Stimulated activated CD8-positive, alpha-beta memory T cell treated with anti-CD3 and anti-CD28 coated beads, Interleukin-15, amount 100 ng/mL, for 1 hour (primary cell): ENCODE measurements around the gene DNAJC16.
"Not testable (repeated sequence)": the region's sequence is repeated elsewhere in the genome, so short reads cannot be mapped to it uniquely, and the experiment has no call there.

ENCODE experiments used
- DNase-seq: peaks from one replicate; pipeline ENCODE4 v3.0.0-alpha.2; 2020; ENCODE audit warnings: low read depth

Gene DNAJC16

DNA sequence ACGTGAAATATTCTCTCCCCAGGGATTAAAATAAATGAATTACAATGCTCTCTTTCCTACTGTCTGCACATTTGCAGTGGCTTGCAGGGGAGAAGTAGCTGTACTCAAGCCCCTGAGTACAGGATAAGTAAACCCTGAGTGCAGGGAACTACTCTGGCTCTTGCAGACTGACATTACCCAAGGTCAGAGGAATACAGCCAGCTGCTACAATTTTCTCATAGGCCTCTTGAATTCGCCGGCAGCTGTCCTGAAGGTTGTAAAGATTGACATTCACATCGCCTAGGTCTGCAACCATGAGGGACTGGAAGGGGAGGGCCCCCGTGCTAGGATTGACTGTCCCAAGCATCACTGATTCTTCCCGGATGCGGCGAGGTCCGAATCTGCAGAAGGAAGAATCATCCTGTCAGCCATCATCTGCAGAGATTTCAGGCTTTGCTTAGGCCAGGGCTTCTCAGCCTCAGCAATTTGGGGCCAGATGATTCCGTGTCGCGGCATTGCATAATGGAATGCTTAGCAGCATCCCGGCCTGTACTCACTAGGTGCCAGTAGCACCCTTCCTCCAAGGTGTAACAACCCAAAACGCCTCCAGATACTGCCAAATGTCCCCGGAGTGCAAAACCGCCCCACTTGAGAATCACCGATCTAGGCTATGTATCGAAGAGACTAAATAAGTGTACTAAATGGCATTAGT is 56.5 kb downstream of the DNAJC16 start:
- no peak for DNase-seq

DNA sequence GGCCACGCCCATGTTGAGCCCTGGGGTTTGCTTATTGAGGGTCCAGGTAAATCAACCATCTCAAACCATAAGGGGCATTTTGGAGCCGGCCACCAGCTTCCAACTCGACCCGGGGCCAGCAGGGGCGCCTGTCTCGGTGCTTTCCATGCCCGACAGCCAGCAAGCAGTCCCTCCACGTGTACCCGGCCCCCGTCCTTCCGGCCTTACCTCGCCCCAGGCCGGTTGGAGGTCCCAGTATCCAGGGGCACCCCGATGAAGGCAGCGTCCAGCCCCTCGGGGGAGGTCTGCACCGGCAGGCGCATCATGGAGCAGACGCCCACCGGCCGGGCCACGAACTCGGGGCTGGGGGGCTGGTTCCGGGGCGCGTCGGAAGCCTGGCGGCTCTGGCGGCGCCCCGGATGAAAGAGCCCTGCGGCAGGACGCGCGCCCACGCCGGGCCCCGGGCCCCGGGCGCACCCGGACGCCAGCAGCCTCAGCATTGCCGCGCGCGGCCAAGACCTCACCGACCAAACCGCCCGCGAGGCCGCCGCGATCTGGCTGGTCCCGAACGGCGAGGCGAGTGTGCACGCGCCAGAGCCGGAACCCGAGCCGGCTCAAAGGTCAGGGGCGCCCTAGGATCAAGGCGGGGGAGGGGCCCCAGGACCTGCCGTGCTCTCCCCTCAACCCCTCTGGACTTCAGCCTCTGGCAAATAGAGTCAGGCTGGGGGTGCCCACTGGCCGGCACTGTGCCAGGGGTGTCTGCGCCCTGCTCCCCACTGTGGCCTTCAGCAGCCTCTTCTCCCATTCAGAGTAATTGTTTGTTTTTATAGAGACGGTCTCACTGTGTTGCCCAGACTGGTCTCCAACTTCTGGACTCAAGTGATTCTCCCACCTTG is 58.1 kb downstream of the DNAJC16 start, which contains the start of gene AGMAT:
AGMAT (minus strand) TSS at position 563 of the 875 bp plus-strand sequence; CDS start at position 479, 84 bp downstream.
- DNase-seq: peak; percentile 24

DNA sequence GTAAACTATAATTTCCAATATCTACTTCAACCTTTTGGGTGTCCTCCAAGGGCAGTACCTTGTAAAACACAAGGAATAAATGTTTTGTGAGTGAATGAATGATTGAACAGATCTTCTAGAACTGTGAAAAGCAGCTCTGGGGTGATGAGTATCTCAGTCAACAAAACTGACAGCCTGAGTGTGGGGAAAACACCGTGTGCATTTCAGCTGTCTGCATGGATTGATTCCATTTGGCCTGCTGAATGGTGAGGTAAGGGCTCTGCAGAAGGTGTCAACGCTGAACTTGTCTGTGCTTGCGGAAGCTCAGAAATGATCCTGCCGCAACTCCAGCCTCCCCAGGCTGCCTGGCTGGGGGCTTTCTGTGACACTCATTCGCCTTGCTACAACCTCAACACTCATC is 65.6 kb downstream of the DNAJC16 start:
- no peak for DNase-seq

DNA sequence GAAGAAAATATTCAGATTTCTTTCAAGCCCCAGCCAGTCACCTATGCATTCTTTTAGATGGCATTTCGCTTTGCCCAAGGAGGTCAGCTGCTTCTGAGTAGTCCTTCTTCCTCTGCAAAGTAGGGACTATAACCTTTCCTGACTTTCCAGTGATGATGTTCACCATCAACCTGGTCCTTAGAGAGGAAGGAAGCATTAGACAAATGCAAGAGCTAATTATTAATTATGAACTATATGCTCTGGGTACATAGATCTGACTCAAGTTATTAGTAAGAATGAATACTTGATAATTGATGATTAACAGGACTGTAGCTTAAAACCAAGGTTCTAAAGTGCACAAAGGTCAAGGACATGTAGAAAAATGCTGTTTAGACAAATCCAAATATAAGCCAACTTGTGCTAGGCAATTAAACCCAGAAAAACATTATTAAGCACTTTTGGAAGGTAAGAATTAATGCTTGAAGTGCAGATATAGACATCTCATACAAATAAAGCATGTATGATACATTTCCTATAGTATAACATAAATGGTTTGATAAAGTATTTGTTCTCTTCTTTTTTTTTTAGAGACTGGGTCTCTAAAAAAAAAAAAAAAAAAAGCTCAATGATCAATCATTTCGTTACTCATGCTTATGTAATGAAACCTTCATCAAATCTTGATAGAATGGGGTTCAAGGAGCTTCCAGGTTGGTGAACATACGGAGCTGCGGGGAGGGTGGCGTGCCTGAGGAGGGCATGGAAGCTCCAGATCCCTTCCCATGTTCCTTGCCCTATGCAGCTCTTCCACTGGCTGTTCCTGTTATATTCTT is 69.4 kb downstream of the DNAJC16 start:
- DNase-seq: no peak

DNA sequence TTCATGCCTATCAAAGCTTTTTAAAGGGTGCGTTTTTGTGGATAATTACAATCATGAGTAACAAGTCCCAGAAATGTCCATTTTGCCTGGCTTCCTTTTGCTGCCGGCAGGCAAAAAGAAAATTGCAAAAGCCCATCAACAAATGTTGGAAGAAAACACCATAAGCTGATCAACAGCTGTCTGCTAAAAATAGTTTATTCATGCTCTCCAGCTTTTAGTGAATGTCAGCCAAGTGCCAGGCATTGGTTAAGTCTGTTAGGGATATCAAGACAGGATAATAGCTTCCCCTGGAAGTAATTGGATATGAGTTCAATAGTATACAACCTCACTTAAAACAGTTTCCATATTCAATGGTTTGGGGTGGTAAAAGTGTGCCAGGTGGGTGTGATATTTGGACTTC is 71.8 kb downstream of the DNAJC16 start:
- DNase-seq: no peak

DNA sequence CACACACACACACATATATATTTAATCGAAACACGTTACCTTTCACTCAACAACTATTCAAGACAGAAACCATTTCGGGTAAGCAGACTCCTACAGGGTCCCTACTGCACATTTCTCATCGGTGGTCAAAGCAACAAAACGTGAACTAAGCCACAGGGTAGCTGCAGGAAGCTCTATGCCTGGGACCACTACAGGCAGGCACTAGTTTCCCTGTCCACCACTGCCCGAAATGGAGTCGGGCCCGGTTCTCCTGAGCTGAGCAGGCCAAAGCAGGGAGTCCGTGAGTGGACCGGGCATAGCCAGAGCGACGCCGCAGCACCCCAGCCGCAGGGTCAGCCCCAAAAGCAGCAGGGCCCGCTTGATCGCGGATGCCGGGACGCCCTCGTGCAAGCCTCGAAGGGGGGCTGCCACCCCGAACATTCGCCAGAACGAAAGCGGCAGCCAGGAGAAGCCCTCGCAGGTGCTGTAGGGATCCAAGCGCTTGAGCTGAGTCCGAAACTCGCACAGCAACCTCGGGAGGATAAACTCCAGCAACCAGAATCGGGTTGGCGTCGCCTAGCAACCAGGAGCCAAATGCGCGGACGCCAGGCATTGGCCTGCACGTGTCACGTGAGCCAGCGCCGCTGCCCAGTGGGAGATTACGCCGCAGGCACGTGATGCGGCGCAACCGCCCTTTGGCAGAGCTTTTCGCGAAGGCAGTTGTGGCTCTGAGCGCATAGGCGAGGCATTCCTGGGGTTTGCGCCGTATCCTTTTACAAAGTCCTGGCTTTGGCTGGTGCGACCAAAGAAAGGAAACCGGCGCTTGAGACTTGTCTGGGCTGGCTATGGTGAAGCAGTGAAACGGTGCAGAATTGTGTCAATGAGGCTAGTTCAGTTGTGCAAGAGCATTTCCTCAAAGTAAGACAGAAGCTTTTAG is 76.7 kb downstream of the DNAJC16 start:
- DNase-seq: peak; percentile 86

DNA sequence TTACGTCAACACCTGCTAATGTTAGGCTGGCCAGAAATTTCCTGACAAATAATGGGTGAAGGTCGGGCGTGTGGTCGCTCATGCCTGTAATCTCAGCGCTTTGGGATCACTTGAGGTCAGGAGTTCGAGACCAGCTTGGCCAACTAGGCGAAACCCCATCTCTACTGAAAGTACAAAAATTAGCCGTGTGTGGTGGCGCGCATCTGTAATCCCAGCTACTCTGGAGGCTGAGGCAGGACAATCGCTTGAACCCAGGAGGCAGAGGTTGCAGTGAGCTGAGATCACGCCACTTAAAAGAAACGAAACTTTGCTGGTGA is 77.3 kb downstream of the DNAJC16 start:
- DNase-seq: not testable (repeated sequence)

DNA sequence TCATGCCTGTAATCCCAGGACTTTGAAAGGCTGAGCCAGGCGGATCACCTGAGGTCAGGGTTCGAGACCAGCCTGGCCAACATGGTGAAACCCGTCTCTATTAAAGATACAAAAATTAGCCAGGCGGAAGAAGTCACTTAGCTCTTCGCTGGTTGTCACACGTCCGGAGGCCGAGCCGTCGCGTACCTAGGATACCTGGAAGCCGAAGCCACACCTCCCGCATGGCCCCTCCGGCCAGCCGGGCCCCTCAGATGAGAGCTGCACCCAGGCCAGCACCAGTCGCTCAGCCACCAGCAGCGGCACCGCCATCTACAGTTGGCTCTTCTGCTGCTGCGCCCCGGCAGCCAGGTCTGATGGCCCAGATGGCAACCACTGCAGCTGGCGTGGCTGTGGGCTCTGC is 77.8 kb downstream of the DNAJC16 start:
- DNase-seq: not testable (repeated sequence)

DNA sequence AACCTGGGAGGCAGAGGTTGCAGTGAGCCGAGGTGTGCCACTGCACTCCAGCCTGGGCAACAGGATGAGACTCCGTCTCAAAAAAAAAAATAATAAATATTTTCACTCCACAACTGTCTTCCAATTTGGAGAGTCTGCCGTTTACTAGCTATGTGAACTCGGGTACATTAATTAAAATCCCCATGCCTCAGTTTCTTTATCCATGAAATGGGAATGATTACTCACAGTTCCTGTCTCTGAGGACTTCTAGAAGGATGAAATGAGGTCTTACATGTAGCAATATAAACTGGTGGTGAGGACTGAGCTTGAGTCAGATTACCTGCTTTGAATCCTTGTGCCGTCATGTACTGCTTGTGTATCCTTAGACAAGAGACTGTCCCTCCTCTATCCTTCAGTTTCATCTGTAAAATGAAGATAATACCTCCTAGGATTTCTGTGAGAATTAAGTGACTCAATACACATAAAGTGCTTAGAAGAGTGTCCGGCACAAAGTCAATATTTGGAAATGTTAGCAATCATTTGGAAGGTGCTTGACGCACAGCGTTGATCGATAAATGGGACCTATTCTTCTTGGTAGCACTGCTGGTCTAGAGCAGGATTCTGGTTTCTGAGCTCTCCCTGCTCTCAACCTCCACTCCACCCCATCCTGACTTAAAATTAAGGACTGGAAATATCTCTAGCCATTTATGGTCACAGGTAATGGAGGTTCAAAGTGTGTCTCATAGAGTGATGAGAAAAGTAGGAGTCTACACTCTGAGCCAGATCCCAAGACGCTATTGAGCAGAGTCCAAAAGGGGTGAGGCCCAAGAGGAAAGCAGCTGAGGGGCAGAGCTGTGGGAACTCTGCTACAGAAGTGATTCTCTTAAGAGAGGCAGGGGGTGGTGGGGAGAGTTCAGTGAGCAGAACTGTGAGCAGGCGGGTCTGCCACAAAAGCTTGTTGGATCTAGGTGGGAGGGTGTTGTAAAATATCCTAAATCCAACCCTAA is 79.0 kb downstream of the DNAJC16 start:
- DNase-seq: no peak

DNA sequence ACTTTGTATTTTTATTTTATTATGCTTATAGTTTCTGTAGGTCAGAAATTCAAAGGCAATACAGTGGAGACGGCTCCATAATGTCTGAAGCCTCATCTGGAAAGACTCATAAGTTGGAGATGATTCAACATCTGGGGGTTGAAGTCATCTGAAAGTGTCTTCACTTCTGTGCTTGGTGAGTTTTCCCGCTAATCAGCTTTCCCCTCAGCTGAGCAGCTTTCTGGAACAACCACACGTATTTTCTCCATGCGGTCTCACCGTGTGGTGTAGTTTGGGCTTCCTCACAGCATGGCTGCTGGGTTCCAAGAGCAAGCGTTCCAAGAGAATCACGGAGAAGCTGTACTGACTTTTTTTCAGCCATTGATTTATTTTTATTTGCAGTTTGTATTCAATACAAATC is 83.0 kb downstream of the DNAJC16 start:
- no peak for DNase-seq

DNA sequence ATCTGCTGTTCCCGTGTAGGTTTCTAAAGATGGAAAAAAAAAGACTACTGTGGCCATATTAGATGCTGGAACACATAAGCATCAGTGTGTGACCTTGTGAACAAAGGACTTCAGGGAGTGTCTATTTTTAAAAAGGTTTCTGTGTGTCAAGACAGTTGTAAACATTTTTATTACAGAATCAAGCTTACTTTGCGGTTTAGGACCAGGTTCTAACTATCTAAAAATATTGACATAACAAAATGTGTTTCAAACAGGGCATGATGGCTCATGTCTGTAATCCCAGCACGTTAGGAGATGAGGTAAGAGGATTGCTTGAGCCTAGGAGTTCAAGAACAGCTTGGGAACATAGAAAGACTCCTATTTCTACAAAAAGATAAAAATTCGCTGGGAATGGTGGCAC is 83.5 kb downstream of the DNAJC16 start:
- no peak for DNase-seq

DNA sequence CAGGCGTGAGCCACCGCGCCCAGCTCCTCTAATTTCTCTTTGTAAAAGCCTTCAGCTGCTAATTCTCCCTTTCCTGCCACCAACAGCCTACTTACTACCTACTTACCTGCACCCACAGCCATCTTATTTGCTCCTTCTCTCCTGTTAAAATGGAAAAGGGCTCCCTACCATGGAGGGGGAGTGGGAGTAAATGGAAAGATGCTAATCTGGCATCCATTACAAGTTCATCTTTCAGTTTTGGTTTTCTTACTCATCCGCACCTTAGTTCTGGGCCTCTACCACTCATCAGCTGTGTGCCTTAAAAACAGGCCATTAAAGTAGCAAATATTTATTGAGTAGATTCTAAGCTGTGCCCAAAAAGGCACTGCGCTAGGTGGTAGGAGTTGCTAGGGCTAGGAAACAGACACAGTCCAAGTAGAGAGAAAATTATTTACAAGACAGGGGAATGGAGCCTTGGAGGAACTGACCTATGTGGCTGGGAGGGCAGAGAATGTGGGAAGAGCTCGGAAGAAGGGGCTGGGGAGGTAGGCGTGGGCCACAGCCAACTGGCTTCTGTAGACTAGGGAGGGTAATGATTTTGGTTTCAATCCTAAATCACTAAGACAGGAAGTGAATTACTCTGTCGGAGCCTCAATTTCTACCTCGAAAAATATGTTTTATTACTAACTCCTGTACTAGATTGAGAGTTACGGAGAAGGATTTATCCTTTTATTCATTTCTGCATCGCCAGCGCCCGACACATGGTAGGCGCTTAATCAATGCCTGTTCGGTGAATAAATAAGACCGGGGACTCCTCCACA is 89.9 kb downstream of the DNAJC16 start:
- no peak for DNase-seq

DNA sequence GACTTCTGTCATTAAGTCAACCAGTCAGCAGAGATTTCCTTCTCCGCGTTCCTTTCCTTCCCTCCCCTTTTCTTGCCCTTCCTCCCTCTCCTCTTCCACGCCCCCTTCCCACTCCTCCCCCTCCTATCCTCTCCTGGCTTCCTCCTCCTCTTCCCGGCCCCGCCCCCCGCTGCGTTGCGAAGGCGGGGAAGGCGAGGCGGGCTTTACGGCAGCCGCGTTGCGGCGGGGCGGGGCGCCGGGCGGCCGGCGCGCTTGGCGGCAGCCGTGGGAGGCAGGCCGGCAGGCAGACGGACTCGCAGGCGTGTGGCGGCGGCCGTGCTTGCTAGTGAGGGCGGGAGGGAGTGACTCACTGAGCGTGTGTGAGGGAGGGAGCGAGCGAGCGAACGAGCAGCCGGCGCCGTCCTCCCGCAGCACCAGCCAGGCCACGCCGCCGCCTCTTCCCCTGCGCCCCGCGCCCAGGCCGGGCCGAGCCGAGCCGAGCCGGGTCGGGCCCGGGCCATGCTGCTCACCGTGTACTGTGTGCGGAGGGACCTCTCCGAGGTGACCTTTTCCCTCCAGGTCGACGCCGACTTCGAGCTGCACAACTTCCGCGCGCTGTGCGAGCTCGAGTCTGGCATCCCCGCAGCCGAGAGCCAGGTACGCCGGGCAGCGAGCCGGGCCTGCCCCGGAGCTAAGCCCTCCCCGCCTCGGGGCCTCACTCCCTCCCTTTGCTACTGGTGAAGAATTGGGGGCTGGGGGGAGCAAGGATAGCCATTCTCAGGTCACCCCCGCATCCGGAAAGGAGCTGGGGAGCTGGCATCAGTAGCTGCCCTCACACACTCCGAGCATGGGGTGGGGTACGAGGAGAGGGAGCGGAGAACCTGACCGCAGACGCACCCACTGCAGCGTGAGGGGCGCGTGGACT is 90.8 kb downstream of the DNAJC16 start, which contains the start of gene DDI2:
DDI2 (plus strand) TSS at position 286 of the 904 bp plus-strand sequence; CDS start at position 499, 213 bp downstream.
- peak; percentile 83 for DNase-seq

DNA sequence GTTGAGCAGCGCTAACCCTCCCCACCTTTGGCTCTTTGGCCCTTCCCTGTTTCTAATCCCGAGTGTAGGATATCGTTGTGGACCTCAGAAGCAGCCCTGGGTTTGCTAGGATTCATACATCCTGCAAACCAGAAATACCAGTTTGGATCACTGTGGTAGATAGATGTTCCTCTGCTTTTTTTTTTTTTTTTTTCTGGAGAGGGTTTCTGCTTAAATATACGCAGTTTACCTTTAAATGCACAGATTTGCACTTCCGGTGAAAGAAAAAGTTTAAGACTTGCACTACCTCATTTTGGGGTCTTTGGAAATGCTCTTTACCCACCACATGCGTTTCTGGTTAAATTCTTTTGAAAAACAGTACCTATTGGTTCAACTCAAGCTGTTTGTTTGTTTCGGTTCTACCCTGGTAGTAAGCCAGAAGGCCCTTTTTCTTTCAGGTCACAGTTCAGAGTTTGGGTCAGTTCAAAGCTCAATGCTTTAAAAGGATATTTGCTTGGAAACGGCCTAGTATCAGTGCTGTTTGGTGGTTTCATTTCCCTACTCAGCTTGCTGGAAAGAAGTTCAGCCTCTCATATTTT is 91.5 kb downstream of the DNAJC16 start:
- DNase-seq: no peak

DNA sequence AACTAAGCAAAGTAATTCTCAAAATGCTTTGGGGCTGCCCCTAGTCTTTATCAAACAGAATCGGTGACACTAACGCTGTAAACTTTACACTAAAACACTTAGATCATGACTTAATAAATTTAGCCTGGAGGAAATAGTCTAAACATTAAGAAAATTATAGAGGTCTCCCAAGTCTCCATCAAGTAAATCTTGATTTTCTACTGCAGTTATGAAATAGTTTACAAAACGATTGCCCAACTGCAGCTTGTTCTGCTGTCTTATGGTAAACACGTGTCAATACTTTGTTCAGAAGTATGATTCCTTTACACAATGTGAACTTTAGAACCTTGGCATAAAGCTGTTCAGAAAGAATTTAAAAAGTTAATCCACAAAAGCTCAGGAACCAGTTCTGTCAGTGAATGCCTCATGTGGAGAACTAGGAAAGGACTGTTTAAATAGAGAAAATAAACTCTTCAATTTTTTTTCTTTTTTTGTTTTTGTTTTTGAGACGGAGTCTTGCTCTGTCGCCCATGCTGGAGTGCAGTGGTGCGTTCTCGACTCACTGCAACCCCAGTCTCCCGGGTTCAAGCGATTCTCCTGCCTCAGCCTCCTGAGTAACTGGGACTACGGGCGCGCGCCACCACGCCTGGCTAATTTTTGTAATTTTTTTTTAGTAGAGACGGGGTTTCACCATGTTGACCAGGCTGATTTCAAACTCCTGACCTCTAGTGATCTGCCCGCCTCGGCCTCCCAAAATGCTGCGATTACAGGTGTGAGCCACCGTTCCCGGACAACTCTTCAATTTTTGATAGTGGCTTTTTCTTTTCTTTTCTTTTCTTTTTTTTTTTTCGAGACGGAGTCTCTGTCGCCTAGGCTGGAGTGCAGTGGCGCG is 92.2 kb downstream of the DNAJC16 start:
- no peak for DNase-seq

DNA sequence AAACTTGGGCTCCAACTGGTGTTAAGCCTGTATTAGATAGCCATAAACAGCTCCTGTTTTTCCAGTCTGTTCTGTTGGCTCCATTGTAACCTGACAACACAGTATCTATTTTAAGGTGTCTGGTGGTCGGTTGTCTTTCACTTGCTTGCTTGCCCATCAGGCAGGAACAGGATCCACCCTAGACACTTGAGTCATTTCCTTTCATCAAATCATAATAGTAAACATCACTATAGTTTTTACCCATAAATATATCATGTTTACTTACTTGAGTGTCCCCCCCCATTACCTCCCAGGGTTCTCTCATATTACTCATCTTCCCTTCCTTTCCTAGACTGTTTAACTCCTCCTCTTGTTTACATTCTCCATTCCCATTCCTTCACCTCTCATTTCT is 93.5 kb downstream of the DNAJC16 start:
- no peak for DNase-seq
